GM10266 (cell line): ENCODE results near the gene MDGA2.
"Not testable (repeated sequence)": the region's sequence is repeated elsewhere in the genome, so short reads cannot be mapped to it uniquely, and the experiment has no call there.

Experiments
- DNase-seq: peaks from one replicate; pipeline ENCODE4 v3.0.0; 2012; ENCODE audit errors: extremely low spot score
- TF ChIP-seq, protein P1 (sequence below): IDR thresholded peaks from 2 replicates; pipeline ENCODE4 v1.5.1; 2012; ENCODE audit warnings: mild to moderate bottlenecking, low read depth; ENCODE audit not compliant: control insufficient read depth, insufficient read depth; ENCODE audit errors: missing control alignments

The MDGA2 gene

DNA sequence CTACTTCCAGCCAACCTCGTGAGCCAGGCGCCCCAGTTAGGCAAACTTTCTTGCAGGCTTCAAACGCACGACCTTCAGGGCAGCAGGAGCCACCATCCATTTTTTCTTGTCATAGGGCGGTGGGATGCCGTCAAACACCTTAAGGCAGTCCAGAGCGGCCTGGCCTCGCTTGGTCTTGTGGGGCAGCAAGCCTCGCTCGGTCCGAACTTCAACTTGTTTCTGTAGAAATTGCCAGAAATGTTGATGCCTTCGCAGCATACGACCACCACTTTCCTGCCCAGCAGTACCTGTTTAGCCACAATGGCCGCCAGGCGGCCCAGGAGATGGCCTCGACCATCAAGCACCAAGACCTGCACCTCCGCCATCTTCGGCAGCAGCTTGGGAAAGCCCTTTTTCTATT, 474.7 kb downstream of the MDGA2 start:
- DNase-seq: no peak
- TF ChIP-seq, protein P1, sequence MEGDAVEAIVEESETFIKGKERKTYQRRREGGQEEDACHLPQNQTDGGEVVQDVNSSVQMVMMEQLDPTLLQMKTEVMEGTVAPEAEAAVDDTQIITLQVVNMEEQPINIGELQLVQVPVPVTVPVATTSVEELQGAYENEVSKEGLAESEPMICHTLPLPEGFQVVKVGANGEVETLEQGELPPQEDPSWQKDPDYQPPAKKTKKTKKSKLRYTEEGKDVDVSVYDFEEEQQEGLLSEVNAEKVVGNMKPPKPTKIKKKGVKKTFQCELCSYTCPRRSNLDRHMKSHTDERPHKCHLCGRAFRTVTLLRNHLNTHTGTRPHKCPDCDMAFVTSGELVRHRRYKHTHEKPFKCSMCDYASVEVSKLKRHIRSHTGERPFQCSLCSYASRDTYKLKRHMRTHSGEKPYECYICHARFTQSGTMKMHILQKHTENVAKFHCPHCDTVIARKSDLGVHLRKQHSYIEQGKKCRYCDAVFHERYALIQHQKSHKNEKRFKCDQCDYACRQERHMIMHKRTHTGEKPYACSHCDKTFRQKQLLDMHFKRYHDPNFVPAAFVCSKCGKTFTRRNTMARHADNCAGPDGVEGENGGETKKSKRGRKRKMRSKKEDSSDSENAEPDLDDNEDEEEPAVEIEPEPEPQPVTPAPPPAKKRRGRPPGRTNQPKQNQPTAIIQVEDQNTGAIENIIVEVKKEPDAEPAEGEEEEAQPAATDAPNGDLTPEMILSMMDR: no peak

DNA sequence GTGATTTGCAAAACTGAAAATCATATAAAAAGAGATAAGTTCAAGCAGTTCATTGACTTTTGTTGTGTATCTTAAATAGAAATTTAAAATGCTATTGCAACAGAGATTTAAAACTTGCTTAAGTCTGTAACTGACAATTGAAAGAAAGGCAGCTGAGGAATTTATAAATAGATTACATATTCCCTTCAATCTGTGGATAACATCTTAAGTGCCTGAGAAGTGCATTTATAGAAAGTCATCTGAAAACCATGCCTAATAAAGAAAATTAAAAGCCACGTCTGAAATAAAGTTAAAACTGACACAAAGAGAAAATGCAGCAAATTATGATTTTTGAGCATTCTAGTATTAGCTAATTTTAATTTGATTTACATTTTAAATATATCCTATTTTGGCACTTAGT, 479.8 kb downstream of the MDGA2 start:
- TF ChIP-seq, protein P1: no peak
- DNase-seq: no peak

DNA sequence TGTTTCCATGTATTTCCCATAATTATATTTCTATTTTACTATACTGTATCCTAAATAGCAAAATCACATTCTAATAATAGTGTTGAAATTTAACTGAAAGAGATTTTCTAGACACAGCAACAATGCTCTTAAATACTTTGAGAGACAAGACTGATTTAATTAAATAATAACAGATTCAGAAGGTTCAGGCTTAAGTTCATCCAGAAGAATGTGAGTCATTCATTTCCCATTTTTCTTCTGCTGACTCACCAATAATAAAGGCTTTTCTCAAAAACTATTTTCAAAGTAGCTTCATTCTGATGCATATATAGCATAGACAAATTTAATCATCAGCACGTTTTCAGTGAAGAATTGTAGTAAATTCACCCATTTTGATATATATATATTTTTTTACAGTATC, 481.4 kb downstream of the MDGA2 start:
- no peak for DNase-seq
- TF ChIP-seq, protein P1: no peak

DNA sequence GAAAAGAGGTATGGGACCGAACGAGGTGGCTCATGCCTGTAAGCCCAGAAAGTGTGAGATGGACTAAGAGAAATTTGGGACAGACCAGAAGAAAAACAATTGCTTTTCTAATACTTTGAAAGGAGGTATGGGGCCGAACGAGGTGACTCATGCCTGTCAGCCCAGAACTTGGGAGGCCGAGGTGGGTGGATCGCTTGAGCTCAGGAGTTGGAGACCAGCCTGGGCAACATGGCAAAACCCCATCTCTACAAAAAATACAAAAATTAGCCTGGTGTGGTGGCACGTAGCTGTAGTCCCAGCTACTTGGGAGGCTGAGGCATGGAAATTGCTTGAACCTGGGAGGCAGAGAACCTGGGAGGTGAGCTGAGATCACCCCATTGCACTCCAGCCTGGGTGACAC, 483.2 kb downstream of the MDGA2 start:
- not testable (repeated sequence) for DNase-seq

DNA sequence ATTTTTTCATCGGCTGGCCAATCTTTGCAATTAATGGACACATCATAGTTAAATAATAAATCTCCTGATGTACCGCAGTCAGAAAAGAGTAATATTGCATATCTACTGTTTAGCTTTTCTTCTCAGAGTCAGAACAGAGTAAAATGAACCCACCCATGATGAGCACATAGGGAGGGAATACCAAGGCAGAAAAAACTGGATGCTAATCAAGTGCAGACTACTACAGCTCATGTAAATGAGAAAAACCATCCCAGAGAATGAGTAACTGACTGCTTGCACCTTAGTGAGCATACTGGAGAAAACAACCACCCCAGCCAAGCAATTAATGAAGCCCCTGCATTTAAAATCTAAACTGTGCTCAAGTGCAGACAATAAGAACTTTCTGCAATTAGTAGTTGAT, 483.7 kb downstream of the MDGA2 start:
- DNase-seq: no peak
- TF ChIP-seq, protein P1: no peak

DNA sequence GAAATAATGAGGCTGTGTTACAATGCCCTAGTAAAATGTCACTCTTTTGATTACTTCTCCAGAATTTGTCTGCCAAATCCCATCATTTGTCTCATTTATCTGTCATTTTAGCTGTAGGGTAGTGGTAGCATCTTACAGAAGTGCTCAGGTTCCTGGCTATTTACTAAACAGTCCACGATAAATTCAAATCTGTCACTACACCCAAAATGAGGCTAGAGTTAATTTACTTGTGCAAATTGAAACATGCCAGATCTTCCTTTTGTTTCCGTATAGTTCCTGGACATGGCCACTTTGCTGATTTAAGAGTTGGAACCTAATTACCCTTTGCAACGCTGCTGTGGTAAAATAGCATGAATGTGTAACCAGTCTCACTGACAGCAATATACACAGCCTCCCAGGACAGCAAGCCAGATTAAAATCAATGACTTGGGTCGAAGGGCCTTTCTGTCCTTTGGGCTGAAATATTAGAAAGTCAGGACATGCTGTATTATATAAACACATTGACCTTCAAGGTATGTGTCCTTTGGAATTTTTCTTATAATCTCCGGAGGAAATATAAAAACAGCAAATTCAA, 485.4 kb downstream of the MDGA2 start:
- TF ChIP-seq, protein P1: no peak
- DNase-seq: no peak

DNA sequence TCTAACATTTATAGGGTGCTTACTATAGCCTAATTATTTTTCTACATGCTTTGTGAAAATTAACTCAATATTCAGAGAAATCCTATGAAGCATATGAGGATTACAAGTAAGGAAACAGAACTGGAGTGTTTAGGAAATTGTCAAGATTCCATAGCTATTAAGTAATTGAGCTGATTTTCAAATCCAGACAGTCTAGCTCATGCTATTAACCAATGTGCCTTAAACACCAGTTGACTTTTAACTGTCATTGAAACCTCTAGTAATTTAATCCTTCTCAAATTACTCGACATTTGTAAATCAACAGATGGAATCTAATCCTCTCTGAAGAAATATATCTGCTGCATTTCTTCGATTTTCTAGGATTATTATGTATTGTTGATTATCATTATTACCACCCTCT, 488.9 kb downstream of the MDGA2 start:
- TF ChIP-seq, protein P1: no peak
- no peak for DNase-seq

DNA sequence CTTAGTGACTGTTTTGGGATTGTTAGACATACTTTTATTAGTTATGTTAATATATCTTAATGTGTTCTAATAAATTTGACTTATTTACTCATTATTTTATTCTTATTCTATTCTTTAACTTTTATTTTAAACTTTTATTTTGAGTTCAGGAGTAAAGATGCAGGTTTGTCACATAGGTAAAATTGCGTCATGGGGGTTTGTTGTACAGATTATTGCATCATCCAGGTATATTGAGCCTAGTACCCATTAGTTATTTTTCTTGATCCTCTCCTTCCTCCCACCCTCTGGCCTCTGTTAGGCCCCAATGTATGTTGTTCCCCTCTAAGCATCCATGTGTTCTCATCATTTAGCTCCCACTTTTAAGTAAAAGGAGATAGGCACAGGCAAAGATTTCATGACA, 495.5 kb downstream of the MDGA2 start:
- no peak for DNase-seq
- TF ChIP-seq, protein P1: no peak

DNA sequence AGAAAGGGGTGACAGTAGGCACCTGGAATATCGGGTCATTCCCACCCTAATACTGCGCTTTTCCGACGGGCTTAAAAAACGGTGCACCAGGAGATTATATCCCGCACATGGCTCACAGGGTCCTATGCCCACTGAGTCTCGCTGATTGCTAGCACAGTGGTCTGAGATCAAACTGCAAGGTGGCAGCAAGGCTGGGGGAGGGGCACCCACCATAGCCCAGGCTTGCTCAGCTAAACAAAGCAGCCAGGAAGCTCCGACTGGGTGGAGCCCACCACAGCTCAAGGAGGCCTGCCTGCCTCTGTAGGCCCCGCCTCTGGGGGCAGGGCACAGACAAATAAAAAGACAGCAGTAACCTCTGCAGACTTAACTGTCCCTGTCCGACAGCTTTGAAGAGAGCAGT, 503.5 kb downstream of the MDGA2 start:
- not testable (repeated sequence) for DNase-seq
